ENCODE data around the gene NOP10.
"Not testable (repeated sequence)": the region's sequence is repeated elsewhere in the genome, so short reads cannot be mapped to it uniquely, and the experiment has no call there.

The NOP10 gene

GRCh38 chr15:34342737-34343575 lies at the start of gene NOP10, which contains the start of gene NUTM1:
Gene NOP10 (minus strand): TSS chr15:34343136. CDS start chr15:34343073, 63 bp downstream.
Gene NUTM1 (plus strand): TSS chr15:34343315. CDS start chr15:34343697, 382 bp downstream.
- DNase-seq (ENCODE audit: low read depth) = peak; percentile 93

- DNase-seq (ENCODE audit: low read depth) = not testable (repeated sequence)
Measured at GRCh38 chr15:34389594-34390086, 46.7 kb upstream of the NOP10 start.

- not testable (repeated sequence) for DNase-seq (ENCODE audit: low read depth)
Measured at GRCh38 chr15:34381829-34382521, 39.0 kb upstream of the NOP10 start.

DNA sequence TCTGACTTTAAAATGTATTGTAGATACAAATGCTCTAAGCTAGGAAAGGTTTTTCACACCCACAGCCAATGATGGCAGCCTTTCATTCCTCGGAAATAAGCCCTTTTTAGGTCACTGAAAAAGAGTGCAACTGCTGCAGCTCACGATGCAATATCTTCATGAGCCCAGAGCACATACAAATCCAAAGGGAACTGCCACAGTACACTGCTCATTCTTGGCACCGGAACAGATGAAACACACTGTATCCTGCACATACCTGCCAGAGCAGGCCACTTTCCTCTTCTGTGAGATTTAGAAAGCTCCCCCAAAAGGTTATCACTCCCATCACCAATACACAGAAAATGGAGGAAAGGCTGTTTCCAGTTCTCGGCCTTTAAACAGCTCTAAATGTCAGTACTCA lies 37.6 kb upstream of the NOP10 start:
- DNase-seq (ENCODE audit: low read depth) = not testable (repeated sequence)

DNA sequence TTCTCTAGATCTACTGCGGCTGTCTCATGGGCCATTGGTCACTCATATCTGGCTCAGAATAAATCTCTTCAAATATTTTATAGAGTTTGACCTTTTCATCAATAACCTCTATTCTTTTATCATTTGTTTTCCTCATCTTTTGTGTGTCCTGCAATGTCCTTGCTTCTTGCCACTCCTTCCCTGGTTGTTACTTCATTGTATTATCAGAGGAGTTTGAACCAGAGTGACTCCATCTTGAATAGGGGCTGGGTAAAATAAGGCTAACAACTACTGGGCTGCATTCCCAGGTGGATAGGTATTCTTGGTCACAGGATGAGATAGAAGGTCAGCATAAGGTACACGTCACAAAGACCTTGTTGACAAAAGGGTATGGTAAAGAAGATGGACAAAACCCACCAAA lies 33.9 kb upstream of the NOP10 start:
- no peak for DNase-seq (ENCODE audit: low read depth)

- DNase-seq (ENCODE audit: low read depth) = not testable (repeated sequence)
Measured at GRCh38 chr15:34375541-34375940, 32.6 kb upstream of the NOP10 start.

DNA sequence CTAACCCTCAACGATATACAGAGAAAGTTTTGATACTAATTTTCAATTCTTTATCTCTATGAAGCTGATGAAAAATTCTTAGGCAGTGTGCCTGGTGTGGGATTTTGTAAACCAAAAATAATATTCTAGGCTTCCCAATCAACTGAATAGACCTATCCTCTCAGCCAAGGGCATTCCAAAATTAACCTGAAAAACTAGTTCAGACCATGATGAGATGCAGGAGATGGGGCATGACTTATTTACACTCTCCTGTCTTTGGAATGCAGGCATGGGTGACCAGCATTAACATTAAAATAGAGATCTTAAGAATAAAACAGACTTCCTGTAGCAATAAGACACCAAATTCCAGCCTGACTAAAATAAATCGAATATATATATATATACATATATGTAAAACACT lies 31.9 kb upstream of the NOP10 start:
- DNase-seq (ENCODE audit: low read depth) = no peak

GRCh38 chr15:34373951-34374350 lies 31.0 kb upstream of the NOP10 start:
- no peak for DNase-seq (ENCODE audit: low read depth)

DNA sequence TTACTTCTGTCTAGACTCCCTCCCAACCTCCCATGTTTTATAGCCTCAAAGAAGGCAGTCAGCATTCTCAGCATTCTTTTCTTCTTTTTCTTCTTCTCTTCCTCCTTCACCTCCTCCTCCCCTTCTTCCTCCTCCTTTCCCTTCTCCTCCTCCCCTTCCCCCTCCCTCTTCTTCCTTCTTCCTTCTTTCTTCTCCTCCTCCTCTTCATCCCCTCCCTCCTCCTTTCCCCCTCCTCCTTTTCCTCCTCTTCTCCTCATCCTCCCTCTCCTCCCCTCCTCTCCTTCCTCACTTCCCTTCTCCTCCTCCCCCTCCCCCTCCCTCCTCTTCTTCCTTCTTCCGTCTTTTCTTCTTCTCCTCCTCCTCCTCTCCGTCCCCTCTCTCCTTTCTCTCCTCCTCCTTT lies 27.7 kb upstream of the NOP10 start:
- no peak for DNase-seq (ENCODE audit: low read depth)

GRCh38 chr15:34370129-34370528 lies 27.2 kb upstream of the NOP10 start:
- DNase-seq (ENCODE audit: low read depth) = no peak

- peak; percentile 75 for DNase-seq (ENCODE audit: low read depth)
Measured at GRCh38 chr15:34367101-34368081, 24.5 kb upstream of the NOP10 start, which contains the start of gene LPCAT4. Gene LPCAT4 (minus strand): TSS chr15:34367196. CDS start chr15:34367100, 96 bp downstream.

DNA sequence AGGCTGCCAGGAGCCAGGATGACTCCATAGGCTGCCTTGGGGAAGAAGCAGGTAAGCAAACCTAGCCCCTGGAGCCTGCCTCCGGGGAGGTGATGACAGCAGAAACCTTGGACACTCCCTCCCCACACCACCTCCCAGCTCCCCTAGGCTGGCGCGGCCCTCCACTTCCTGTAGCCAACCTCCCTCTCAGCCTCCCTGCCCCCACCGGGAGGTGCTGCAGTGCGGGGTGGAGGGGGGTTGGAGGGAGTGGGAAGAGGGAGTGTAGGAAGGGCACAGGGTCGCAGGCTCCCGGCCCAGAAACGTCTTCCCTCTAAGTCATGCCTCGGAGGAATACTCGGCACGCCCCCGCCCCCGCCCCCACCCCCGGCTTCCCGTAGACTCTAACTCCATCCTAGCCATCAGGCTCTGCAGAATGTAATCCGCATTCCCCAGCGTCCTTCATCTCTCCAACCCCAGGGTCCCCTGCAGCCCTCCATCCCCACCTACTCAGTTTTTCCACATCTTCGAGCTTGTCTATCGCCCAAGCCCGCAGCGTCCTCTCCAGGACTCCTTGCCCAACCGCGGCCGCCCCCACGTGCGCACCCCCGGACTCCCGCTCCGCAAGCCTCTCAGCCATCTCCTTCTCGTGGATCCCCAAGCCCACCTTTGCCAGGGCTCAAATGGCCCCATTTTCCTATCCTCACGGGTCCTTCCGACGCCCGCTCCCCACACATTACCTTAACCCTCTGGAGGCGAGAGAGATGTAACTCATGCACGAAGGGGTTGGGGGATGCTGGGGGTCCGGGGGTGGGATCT lies 23.5 kb upstream of the NOP10 start:
- DNase-seq (ENCODE audit: low read depth) = no peak

GRCh38 chr15:34365836-34366235 lies 22.9 kb upstream of the NOP10 start:
- no peak for DNase-seq (ENCODE audit: low read depth)

GRCh38 chr15:34365091-34365825 lies 22.3 kb upstream of the NOP10 start:
- no peak for DNase-seq (ENCODE audit: low read depth)

GRCh38 chr15:34364041-34364440 lies 21.1 kb upstream of the NOP10 start:
- no peak for DNase-seq (ENCODE audit: low read depth)

- no peak for DNase-seq (ENCODE audit: low read depth)
Measured at GRCh38 chr15:34362047-34362773, 19.3 kb upstream of the NOP10 start.

DNA sequence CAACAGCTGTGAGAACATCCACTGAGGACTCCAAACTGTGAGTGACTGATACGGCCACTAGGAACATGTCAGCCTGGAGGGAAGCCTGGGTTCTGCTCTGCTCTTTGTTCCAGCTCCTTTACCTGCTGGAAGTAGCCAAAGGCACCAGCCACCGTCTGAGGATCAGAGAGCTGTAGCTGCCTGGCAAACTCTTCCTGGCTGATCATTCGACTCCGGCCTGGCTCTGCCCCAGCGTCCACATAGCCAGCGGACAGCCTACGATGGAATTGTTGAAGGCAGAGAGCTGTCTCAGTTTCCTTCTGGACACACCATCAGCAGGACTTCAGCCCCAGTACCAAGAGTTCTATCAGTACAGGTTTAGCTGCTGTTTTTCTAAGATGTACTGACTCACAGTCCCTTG lies 18.3 kb upstream of the NOP10 start:
- DNase-seq (ENCODE audit: low read depth) = no peak

- DNase-seq (ENCODE audit: low read depth) = no peak
Measured at GRCh38 chr15:34360298-34360697, 17.4 kb upstream of the NOP10 start.

DNA sequence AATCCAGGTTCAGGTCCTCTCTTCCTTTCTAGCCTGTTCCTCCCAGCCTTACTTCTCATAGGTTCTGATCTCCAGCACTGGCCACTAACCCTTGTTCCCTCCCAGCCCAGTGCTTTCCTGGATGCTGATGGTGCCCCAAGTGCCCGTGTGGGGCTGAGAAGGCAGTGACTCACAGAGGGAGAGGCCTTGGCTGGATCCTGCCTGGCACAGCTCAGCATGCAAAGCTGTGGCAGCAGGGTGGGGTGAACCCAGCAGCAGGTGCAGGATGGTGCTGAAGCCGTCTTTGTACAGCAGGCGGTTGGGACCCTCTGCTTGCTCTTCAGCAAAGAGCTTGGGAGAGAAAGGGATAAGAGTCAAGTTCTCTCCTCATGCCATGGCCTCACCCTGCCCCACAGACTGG lies 16.5 kb upstream of the NOP10 start:
- DNase-seq (ENCODE audit: low read depth) = no peak
